TTC549 (cell line): ENCODE data around the gene SLC28A1.

ENCODE experiments used
- FAIRE-seq: peaks from 2 replicates; lab custom pipeline; 2012; peaks lifted over from hg19 to GRCh38; lab: Jason Lieb, UNC

SLC28A1 gene

GRCh38 chr15:84886211-84886983 lies 1.9 kb downstream of the SLC28A1 start:
- FAIRE-seq = no peak

GRCh38 chr15:84886984-84887299 lies 2.5 kb downstream of the SLC28A1 start:
- no peak for FAIRE-seq

- FAIRE-seq = no peak
Measured at GRCh38 chr15:84887938-84888337, 3.5 kb downstream of the SLC28A1 start.

- no peak for FAIRE-seq
Measured at GRCh38 chr15:84888639-84889038, 4.2 kb downstream of the SLC28A1 start.

- no peak for FAIRE-seq
Measured at GRCh38 chr15:84889313-84889990, 5.0 kb downstream of the SLC28A1 start.

DNA sequence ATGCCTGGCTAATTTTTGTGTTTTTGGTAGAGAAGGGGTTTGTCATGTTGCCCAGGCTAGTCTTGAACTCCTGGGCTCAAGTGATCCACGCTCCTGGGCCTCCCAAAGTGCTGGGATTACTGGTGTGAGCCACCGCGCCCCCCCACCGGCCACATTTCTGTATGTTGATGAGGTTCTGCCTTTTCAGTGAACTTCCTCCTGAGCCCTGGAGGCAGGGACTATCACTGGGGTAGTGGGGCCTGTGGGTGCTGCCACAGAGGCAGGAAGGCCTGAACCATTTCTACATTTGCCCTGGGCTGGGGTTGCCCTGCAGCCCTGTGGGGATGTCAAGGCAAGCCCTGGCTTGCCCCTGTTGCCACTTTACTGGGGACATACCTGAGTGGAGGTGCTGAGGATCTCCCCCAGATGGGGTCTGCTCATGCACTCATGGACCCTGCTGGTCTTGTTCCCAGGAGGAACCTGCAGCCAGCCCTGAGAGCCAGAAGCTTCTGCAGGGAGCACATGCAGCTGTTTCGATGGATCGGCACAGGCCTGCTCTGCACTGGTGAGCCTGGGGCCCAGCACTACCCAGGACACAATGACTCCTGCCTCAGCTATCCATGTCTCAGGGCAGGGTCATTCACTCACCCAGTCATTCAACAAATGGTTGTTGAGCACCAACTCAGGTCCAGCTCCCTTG lies 5.7 kb downstream of the SLC28A1 start:
- FAIRE-seq = no peak

- no peak for FAIRE-seq
Measured at GRCh38 chr15:84890670-84891162, 6.3 kb downstream of the SLC28A1 start.

DNA sequence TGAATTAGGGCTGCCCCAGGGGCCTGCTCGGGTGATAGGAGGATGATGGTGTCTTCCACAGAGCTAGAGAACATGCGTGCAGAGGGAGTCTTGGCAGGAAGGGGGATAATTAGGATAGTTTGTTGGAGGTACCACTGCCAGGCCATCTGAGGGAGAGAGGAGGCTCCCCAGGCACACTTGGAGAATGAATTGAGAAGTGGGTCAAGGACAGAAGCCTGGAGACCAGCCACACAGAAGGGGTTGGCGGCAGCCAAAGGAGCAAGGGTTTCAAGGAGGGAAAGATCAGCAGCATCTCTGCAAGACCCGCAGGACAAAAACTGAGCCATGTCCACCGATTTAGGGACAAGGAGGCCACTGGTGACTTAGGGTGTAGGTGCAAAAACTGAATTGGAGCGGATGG lies 6.9 kb downstream of the SLC28A1 start:
- no peak for FAIRE-seq

GRCh38 chr15:84892786-84893307 lies 8.4 kb downstream of the SLC28A1 start:
- no peak for FAIRE-seq

DNA sequence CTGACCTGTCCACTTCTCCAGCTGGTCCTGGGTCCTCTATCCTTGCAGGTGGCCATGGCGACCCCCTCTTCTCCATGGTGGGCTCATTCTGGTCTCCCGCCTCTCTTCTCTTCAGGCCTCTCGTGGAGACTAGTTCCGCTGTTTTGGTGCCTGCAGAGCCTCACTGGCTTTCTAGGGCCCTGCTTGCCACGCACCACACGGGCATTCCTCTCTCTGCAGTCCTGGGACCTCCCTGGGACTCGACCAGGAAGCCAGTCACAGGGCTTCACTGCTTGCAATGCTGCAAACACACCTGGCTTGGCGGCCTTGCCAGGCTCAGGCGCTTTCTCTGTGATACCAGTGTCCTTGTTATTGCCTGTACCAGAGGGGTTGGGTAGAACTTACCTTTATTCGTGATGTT lies 9.1 kb downstream of the SLC28A1 start:
- no peak for FAIRE-seq

DNA sequence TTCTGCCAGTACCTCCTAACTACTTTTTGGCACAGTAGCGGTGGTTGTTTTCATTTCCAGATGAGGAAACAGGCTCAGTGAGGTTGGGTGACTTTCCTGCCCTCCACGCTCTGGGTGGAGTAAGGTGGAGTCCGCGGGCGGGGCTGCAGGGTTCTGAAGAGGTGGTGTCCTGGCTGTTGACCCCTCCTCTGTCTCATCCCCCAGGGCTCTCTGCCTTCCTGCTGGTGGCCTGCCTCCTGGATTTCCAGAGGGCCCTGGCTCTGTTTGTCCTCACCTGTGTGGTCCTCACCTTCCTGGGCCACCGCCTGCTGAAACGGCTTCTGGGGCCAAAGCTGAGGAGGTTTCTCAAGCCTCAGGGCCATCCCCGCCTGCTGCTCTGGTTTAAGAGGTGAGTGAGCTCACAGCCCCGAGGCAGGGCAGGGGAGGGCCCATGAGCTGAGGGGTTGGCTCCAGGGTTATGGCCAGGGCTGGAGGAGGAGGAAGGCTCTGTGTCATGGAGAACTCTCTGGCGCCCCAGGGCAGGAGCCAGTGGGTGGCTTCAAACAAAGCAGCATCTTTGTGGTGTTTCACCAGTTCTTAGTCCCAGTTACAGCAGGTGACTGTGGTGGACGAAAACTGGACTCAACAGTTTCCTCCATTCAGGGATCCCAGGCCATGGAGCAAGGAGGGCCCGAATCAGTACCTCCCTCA lies 10.4 kb downstream of the SLC28A1 start:
- FAIRE-seq = no peak

DNA sequence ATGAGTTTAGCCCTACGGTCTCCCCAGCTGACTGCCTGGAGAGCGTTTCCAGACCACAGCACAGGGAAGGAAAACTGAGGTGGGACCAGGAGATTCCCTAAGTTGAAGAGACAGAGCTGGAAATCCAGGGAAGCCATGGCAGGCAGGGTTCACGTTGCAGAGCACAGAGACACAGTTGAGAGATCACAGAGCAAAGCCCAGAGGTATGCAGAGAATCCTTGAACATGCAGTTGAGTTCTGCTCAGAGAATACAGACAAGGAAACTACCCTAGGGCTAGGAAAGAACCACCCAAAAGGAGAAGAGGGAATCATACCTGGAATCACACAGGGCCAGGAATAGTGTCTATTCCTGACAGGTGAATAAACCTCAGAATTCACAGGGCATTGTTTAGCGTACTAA lies 14.3 kb downstream of the SLC28A1 start:
- FAIRE-seq = no peak

GRCh38 chr15:84899750-84900149 lies 15.3 kb downstream of the SLC28A1 start:
- no peak for FAIRE-seq

DNA sequence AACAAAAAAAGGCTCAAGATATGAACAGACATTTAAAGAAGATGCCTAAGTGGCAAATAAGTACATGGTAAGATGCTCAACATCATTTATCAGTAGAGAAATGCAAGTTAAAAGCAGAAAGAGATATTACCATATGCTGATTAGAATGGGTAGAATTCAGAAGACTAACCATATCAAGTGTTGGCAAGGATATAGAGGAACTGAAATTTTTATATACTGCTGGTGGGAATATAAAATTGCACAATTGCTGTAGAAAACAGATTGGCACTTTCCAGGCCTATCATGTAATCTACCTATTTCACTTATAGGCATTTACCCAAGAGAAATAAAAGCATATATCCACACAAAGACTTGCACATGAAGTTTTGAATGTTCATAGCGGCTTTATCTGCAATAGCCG lies 17.1 kb downstream of the SLC28A1 start:
- no peak for FAIRE-seq

DNA sequence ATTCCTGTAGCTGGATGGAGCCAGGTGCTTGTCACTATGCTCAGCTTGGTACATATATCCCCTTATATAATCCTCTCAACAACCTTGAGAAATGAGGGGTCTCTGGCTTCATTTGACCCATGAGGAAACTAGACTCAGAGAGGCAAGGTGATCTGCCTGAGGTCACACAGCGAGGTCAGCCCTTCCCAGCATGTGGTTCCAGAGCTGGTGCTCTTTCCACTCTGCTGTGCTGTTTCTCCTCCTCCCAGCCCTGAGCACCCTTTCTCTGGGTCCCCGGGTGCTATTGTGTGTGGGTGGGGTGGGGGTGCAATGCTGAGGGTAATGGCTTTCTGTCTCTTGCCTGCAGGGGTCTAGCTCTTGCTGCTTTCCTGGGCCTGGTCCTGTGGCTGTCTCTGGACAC lies 19.3 kb downstream of the SLC28A1 start:
- no peak for FAIRE-seq

- no peak for FAIRE-seq
Measured at GRCh38 chr15:84904419-84904818, 20.0 kb downstream of the SLC28A1 start.

DNA sequence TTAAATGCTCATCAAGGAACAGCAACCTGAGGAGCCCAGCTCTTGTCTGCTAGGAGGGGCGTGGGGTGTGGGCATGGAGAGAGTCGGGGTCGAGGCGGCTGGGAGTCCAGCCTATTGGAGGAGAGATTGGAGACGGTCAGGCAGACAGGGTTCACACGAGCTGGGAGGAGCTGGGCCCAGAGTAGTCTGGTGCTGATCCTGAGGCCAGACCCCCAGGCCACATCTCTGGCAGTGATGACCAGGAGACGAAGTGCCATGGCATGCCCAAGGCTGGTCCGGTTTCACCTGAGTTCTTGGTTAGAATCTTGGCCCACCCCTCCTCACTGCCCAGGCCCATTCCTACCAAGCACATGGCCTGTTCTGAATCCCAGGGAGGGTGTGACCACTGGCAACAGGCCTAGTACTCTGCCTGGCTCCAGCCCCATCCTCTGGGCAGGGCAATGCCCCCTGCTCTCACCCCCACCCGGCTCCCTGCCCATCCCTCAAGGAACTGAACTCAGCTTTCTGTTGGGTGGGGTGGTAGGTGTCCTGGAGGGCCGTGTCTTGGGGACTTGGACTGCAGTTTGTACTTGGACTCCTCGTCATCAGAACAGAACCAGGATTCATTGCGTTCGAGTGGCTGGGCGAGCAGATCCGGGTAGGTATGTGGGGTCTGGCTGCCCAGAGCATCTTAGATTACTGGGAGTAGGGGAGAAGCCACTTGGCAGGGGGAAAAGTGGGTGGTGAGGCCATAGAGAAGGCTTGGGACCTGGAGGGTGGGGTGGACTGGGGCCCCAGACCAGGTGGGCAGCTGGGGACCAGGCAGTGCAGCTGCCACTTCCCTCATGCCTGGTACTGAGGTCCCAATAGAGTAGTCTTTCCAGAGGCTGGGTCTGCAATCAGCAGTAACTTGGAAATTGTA lies 20.8 kb downstream of the SLC28A1 start:
- FAIRE-seq = no peak

- FAIRE-seq = no peak
Measured at GRCh38 chr15:84907731-84908130, 23.3 kb downstream of the SLC28A1 start.

DNA sequence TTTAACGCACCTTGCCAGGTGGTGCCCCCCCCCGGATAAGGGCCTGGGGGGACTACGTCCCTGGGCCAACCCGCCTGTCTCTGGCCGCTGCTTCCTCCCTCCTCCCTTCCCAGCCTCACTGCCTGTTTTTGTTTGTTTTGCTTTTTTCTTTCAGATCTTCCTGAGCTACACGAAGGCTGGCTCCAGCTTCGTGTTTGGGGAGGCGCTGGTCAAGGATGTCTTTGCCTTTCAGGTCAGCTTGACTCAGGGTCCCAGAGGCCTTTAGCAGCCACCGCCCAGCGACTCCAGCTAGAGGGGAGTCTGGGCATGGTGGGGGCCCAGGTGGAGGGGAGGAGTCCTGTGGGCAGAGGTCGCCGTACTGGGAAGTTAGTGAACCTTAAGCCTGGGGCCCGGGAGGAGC lies 24.1 kb downstream of the SLC28A1 start:
- no peak for FAIRE-seq

DNA sequence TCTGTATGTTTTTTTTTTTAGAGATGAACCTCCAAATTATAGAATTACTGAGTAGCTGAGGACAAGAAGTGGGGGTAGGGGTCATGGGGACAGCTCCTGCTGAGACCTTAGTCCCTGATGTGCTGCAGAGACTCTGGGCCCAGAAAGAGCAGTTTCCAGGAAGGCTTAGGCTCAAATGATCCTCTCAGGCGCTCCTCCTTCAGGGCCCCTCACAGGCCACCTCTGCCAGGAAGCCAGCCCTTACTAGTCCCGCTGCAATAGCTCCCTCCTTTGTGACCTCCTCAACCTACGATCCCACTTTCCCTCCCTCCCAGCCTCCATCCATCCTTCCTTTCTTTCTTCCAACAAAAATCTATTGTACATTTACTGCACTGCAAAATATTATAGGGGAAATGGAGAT lies 24.6 kb downstream of the SLC28A1 start:
- FAIRE-seq = no peak

- no peak for FAIRE-seq
Measured at GRCh38 chr15:84909782-84910181, 25.3 kb downstream of the SLC28A1 start.
